Measurements from ENCODE around the gene SPINK8. TPM values are rescaled to one million over a fixed set of nuclear protein-coding genes. Genes with fewer than 3 reads are reported as not detected.

SPINK8 gene
- total and polyA plus RNA-seq, 2 donors (not counting 3 experiments of a cell fraction or from before 2014, with no cell fraction given), result not detected

- H3K9me1 ChIP-seq (replicated peaks; ENCODE audit: control insufficient read depth, extremely low read depth, insufficient read depth, low read length), result no peaks in the 10 kb centered on the region
- no peak for TF ChIP-seq JUN (IDR thresholded peaks at IDR 0.05; ENCODE audit: borderline replicate concordance, insufficient read depth, insufficient read length, low read depth)
- no peak for TF ChIP-seq GATA2 (IDR thresholded peaks at IDR 0.05; ENCODE audit: insufficient read depth, insufficient read length, low read depth, low read length)
- no peak for TF ChIP-seq EZH2 (IDR thresholded peaks at IDR 0.05; ENCODE audit: borderline replicate concordance, low read depth, low read length, severe bottlenecking)
- no peak for TF ChIP-seq MYC (IDR thresholded peaks at IDR 0.05; ENCODE audit: low read depth, low read length)
- no peak for TF ChIP-seq MAX (IDR thresholded peaks at IDR 0.05; ENCODE audit: insufficient read depth, insufficient read length)
- no peak for TF ChIP-seq POLR2A (IDR thresholded peaks at IDR 0.05; ENCODE audit: low read depth, low read length)
- TF ChIP-seq FOS (IDR thresholded peaks at IDR 0.05; ENCODE audit: borderline replicate concordance, insufficient read depth, low read length), result no peak
- TF ChIP-seq POLR2AphosphoS5 (IDR thresholded peaks at IDR 0.05; ENCODE audit: insufficient read depth, low read depth, low read length), result no peak
- TF ChIP-seq, protein P1, sequence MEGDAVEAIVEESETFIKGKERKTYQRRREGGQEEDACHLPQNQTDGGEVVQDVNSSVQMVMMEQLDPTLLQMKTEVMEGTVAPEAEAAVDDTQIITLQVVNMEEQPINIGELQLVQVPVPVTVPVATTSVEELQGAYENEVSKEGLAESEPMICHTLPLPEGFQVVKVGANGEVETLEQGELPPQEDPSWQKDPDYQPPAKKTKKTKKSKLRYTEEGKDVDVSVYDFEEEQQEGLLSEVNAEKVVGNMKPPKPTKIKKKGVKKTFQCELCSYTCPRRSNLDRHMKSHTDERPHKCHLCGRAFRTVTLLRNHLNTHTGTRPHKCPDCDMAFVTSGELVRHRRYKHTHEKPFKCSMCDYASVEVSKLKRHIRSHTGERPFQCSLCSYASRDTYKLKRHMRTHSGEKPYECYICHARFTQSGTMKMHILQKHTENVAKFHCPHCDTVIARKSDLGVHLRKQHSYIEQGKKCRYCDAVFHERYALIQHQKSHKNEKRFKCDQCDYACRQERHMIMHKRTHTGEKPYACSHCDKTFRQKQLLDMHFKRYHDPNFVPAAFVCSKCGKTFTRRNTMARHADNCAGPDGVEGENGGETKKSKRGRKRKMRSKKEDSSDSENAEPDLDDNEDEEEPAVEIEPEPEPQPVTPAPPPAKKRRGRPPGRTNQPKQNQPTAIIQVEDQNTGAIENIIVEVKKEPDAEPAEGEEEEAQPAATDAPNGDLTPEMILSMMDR (IDR thresholded peaks at IDR 0.05; ENCODE audit: extremely low read depth in 1 of 2, insufficient read depth in 1 of 2, low read depth in 1 of 2, low read length in 2 of 2), result no peak
- no peak overlapping the region for H3K4me3 ChIP-seq (replicated peaks in 1 of 3; ENCODE audit: insufficient read depth in 1 of 3, low read depth in 1 of 3, low read length in 3 of 3)
- DNase-seq (ENCODE audit: low read depth, low spot score) (no peak), FAIRE-seq (no peak)
- H3K36me3 ChIP-seq (ENCODE audit: control insufficient read depth in 2 of 2, extremely low read depth in 1 of 2, insufficient read depth in 2 of 2, low read length in 2 of 2), result no peaks in the 10 kb centered on the region
- H3K79me2 ChIP-seq (ENCODE audit: control insufficient read depth, insufficient read depth, low read length), result no peaks in the 10 kb centered on the region
- no peak overlapping the region for H2AFZ ChIP-seq (ENCODE audit: low read depth, low read length)
- H3K4me1 ChIP-seq (ENCODE audit: control insufficient read depth, extremely low read depth, insufficient read depth, low read length), result no peaks in the 10 kb centered on the region
- intact Hi-C loops (cut with micrococcal nuclease), result no loop called here
- H3K27me3 ChIP-seq (ENCODE audit: control insufficient read depth in 2 of 2, insufficient read depth in 2 of 2, low read length in 2 of 2), result peaks cover 15 to 30% of the 10 kb centered on the region in 2 experiments
- no peak overlapping the region for H3K4me2 ChIP-seq (ENCODE audit: insufficient read depth, low read length)
- CTCF ChIA-PET, result interaction anchor here (1.6 kb wide), 1 partner anchor 44 kb away, joined by 7 read pairs; no protein-coding TSS in a partner anchor
- no peak overlapping the region for H3K9ac ChIP-seq (replicated peaks; ENCODE audit: extremely low read depth, insufficient read depth, low read length)
- no TSS peak for BruUV-seq (replicated peaks)
- H3K27ac ChIP-seq (ENCODE audit: insufficient read depth, low read depth, low read length), result no peak overlapping the region
- no peaks in the 10 kb centered on the region for H4K20me1 ChIP-seq (replicated peaks; ENCODE audit: control insufficient read depth, extremely low read depth, insufficient read depth, low read length)
- dilution Hi-C loops (cut with MboI; ENCODE audit: extremely low pct_ligation_motif_present, low sequenced_read_pairs), result no loop called here
- POLR2A ChIA-PET, result no interaction called here
- H3K9me3 ChIP-seq (replicated peaks; ENCODE audit: control insufficient read depth, insufficient read depth, low read length), result no peaks in the 10 kb centered on the region
Observed at GRCh38 chr3:48356419-48356818, 23.0 kb upstream of the SPINK8 start.

All from endothelial cell of umbilical vein (primary cell).